ENCODE measurements around the gene FAM78B. TPM values are rescaled to one million over a fixed set of nuclear protein-coding genes. Genes with fewer than 3 reads are reported as not detected.

FAM78B gene
- total RNA-seq, 1 experiment from 2014 or later = 0.24 TPM

DNA sequence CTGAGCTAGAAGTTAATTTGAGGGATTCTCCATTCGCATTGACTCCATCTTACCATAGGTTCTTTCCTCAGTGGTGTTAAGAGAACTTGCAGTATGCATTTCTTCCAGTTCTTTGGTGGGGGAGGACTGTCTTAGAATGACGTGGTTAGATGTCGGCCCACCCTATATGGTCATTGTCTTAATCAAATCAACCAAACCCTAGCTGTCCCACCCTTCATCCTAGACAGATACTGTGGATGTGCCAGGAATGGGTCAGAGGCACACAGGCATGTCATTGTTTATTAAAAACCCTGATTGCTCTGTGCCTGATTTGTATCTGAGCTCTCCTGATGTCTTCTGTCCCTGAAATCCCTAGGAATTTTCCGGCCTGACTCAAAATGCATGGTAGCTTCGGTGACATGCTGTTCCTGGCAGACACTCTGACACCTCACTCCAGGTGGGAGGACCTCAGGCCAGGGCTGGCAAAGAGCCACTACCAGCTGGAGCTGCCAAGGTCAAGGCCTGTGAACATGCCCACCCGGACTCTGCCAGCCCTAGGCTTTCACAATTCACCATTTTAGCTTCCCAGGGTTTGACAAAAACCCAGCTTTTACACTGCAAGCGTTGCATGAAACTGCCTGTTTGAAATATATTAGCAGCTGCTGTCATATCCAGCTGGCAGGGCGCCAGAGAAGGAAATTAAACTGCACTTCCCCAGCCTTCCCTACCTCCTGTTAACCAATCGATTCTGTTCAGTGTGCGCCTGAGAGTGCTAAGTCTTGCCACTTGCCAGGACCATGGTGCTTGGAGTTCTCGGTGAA, 134.0 kb downstream of the FAM78B start:
- Histone ChIP-seq H3K4me1 (ENCODE audit: insufficient read depth, low read length, poor library complexity, severe bottlenecking) (no peaks in the 10 kb centered on the region), H3K36me3 (ENCODE audit: insufficient read depth, low read length, poor library complexity, severe bottlenecking) (no peaks in the 10 kb centered on the region), H3K9me3 (ENCODE audit: low read depth, low read length, poor library complexity, severe bottlenecking) (no peaks in the 10 kb centered on the region), H3K27ac (ENCODE audit: low read depth, low read length, poor library complexity, severe bottlenecking) (no peak overlapping the region), H3K4me3 (ENCODE audit: low read depth, low read length, poor library complexity, severe bottlenecking) (no peak overlapping the region), H3K27me3 (replicated peaks; ENCODE audit: insufficient read depth, low read depth, low read length, poor library complexity) (peaks cover 19% of the 10 kb centered on the region)
- CTCF ChIA-PET = no interaction called here
- TF ChIP-seq EZH2 (IDR thresholded peaks at IDR 0.05; ENCODE audit: borderline replicate concordance, low read depth, low read length, poor library complexity, severe bottlenecking) = no peak
- TF ChIP-seq, protein P1, sequence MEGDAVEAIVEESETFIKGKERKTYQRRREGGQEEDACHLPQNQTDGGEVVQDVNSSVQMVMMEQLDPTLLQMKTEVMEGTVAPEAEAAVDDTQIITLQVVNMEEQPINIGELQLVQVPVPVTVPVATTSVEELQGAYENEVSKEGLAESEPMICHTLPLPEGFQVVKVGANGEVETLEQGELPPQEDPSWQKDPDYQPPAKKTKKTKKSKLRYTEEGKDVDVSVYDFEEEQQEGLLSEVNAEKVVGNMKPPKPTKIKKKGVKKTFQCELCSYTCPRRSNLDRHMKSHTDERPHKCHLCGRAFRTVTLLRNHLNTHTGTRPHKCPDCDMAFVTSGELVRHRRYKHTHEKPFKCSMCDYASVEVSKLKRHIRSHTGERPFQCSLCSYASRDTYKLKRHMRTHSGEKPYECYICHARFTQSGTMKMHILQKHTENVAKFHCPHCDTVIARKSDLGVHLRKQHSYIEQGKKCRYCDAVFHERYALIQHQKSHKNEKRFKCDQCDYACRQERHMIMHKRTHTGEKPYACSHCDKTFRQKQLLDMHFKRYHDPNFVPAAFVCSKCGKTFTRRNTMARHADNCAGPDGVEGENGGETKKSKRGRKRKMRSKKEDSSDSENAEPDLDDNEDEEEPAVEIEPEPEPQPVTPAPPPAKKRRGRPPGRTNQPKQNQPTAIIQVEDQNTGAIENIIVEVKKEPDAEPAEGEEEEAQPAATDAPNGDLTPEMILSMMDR (conservative IDR thresholded peaks at IDR 0.05; ENCODE audit: low read depth, low read length) = no peak
- POLR2A ChIA-PET (ENCODE audit: low non-redundant PET) = no interaction called here
- DNase-seq (ENCODE audit: low spot score) = peak; percentile 25
- intact Hi-C loops (cut with micrococcal nuclease; ENCODE audit: unreplicated experiment) = no loop called here
- no TSS peak for BruUV-seq (replicated peaks)

DNA sequence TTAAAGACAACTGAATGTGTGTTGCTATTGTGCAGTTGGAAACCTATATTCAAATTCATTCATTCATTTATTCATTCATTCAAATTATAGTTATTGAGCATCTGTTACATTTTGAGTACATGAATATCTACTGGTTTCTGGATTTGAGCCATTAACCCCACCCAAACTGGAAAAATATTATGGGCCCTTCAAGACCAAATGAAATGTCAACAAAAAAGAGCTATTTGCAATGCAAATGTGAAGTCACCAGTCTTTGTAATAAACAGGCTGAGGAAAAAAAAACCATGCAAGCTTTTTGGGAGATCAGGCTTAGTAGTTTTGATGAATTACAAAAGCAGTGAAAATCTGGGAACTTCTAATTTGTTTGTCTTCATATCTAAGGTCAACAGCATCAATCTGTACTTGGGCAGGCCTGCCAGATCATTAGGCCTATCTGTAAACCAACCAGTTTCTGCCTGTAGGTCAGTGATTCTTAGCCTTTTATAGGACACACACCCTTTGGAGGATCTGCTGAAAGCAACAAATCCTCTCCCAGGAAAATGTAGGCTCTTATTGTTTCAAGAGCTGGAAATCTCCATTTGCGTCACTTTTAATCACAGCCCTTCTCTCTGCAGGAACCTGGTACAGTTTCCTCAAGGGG, 134.7 kb downstream of the FAM78B start:
- POLR2A ChIA-PET (ENCODE audit: low non-redundant PET) = no interaction called here
- intact Hi-C loops (cut with micrococcal nuclease; ENCODE audit: unreplicated experiment) = no loop called here
- Histone ChIP-seq H3K9me3 (ENCODE audit: low read depth, low read length, poor library complexity, severe bottlenecking) (no peaks in the 10 kb centered on the region), H3K27ac (ENCODE audit: low read depth, low read length, poor library complexity, severe bottlenecking) (no peak overlapping the region), H3K4me1 (ENCODE audit: insufficient read depth, low read length, poor library complexity, severe bottlenecking) (no peaks in the 10 kb centered on the region), H3K36me3 (ENCODE audit: insufficient read depth, low read length, poor library complexity, severe bottlenecking) (no peaks in the 10 kb centered on the region), H3K27me3 (replicated peaks; ENCODE audit: insufficient read depth, low read depth, low read length, poor library complexity) (peaks cover 22% of the 10 kb centered on the region), H3K4me3 (ENCODE audit: low read depth, low read length, poor library complexity, severe bottlenecking) (no peak overlapping the region)
- BruUV-seq (replicated peaks) = no TSS peak
- TF ChIP-seq, protein P1 (conservative IDR thresholded peaks at IDR 0.05; ENCODE audit: low read depth, low read length) = no peak
- TF ChIP-seq EZH2 (IDR thresholded peaks at IDR 0.05; ENCODE audit: borderline replicate concordance, low read depth, low read length, poor library complexity, severe bottlenecking) = no peak
- CTCF ChIA-PET = no interaction called here
- DNase-seq (ENCODE audit: low spot score) = no peak

DNA sequence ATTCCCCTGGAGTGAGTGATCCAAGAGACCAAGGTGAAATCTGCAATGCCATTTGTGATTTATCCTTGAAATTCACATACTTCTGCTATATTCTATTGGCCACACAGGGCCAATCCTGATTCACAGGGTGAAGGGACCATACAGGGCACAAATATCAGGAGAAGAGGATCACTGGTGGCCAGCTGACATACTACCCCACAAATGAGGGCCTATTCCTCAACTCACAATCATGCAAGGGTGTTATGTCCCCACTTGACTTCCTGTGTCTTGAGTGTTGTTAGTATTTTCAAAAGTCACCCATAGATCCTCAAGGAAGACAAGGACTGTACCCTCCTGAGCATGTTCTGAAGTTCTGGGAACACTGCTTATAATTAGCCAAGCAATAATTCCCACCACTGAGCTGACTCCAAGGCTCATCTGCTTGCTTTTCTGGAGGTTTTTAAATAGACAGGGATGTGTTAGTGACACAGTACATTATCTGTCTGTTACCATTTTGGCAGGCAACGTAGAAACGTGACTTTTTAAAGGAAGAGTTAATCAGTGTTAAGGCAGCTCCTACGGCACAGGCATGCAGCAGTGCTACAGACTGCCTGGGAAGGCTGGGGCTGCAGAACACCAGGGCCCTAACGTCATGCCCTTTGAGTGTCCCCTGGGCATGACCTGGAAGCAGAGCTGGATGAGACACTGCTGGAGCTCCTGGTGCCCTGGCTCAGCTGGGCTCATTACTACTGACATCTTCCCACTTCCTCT, 137.4 kb downstream of the FAM78B start:
- POLR2A ChIA-PET (ENCODE audit: low non-redundant PET) = no interaction called here

More for the DNA sequence above, 137.4 kb downstream of the FAM78B start:
- Histone ChIP-seq H3K27ac (ENCODE audit: low read depth, low read length, poor library complexity, severe bottlenecking) (no peak overlapping the region), H3K36me3 (ENCODE audit: insufficient read depth, low read length, poor library complexity, severe bottlenecking) (no peaks in the 10 kb centered on the region), H3K4me3 (ENCODE audit: low read depth, low read length, poor library complexity, severe bottlenecking) (no peak overlapping the region), H3K27me3 (replicated peaks; ENCODE audit: insufficient read depth, low read depth, low read length, poor library complexity) (peaks cover 33% of the 10 kb centered on the region), H3K4me1 (ENCODE audit: insufficient read depth, low read length, poor library complexity, severe bottlenecking) (no peaks in the 10 kb centered on the region), H3K9me3 (ENCODE audit: low read depth, low read length, poor library complexity, severe bottlenecking) (no peaks in the 10 kb centered on the region)
- intact Hi-C loops (cut with micrococcal nuclease; ENCODE audit: unreplicated experiment) = no loop called here
- no TSS peak for BruUV-seq (replicated peaks)
- DNase-seq (ENCODE audit: low spot score) = no peak
- TF ChIP-seq EZH2 (IDR thresholded peaks at IDR 0.05; ENCODE audit: borderline replicate concordance, low read depth, low read length, poor library complexity, severe bottlenecking) = no peak
- TF ChIP-seq, protein P1 (conservative IDR thresholded peaks at IDR 0.05; ENCODE audit: low read depth, low read length) = no peak
- CTCF ChIA-PET = no interaction called here
